Glutamatergic neuron (in vitro differentiated cells): ENCODE results near the gene INTS11. TPM values are rescaled to one million over a fixed set of nuclear protein-coding genes. Genes with fewer than 3 reads are reported as not detected.

Experiments
- DNase-seq: peaks from one replicate; pipeline ENCODE4 v3.0.0; 2022
- H3K27ac Mint-ChIP-seq: one replicate; pipeline ENCODE4 v1.8.0; 2020; ENCODE audit warnings: mild to moderate bottlenecking, mixed read lengths, inconsistent platforms; ENCODE audit not compliant: unreplicated experiment
- H3K27me3 Mint-ChIP-seq: one replicate; pipeline ENCODE4 v1.8.0; 2020; ENCODE audit warnings: mild to moderate bottlenecking, moderate library complexity, mixed read lengths, inconsistent platforms; ENCODE audit not compliant: unreplicated experiment
- H3K36me3 Mint-ChIP-seq: one replicate; pipeline ENCODE4 v1.8.0; 2020; ENCODE audit warnings: mild to moderate bottlenecking, mixed read lengths, inconsistent platforms; ENCODE audit not compliant: unreplicated experiment
- H3K4me1 Mint-ChIP-seq: one replicate; pipeline ENCODE4 v1.8.0; 2020; ENCODE audit warnings: mild to moderate bottlenecking, low read depth, mixed read lengths, inconsistent platforms; ENCODE audit not compliant: unreplicated experiment
- H3K4me3 Mint-ChIP-seq: one replicate; pipeline ENCODE4 v1.8.0; 2020; ENCODE audit warnings: mild to moderate bottlenecking, mixed read lengths, inconsistent platforms; ENCODE audit not compliant: unreplicated experiment
- H3K9me3 Mint-ChIP-seq: one replicate; pipeline ENCODE4 v1.8.0; 2020; ENCODE audit warnings: mild to moderate bottlenecking, moderate library complexity, mixed read lengths, inconsistent platforms; ENCODE audit not compliant: unreplicated experiment
- total RNA-seq: library from RNA; stranded (reverse); fragmentation: NEBNext Ultra II Directional; extraction: Animal tissue kit (Norgen Biotek cat#: 25700); gene quantifications from one replicate; pipeline ENCODE4 v1.2.1, GENCODE V29; 2021; ENCODE audit not compliant: unreplicated experiment
- TF ChIP-seq, protein P1 (sequence below): fragments of 200-600 bp; sonication (generic); IDR thresholded peaks from one replicate; pipeline ENCODE4 v1.5.0; 2021; ENCODE audit not compliant: partially characterized antibody, unreplicated experiment

INTS11 gene
- total RNA-seq, 1 donor from 2014 or later: 147 TPM

DNA sequence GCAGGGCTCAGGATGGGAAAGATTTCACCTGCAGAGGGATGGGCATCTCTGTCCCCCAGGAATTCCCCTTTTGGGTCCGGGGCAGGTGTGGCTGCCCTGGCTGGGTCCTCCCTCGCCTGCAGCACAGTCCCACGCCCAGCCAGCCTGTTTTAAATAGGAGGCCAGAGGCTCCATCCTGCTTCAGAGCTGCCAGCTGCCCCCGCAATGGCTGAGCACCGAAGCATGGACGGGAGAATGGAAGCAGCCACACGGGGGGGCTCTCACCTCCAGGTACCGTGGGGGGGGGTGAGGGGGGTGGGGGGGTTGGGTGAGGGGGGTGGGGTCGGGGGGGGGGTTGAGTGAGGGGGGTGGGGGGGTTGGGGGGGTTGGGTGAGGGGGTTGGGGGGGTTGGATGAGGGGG is 40.6 kb downstream of the INTS11 start:
- peaks cover 4% of the 10 kb centered on the region for H3K9me3 Mint-ChIP-seq
- TF ChIP-seq, protein P1, sequence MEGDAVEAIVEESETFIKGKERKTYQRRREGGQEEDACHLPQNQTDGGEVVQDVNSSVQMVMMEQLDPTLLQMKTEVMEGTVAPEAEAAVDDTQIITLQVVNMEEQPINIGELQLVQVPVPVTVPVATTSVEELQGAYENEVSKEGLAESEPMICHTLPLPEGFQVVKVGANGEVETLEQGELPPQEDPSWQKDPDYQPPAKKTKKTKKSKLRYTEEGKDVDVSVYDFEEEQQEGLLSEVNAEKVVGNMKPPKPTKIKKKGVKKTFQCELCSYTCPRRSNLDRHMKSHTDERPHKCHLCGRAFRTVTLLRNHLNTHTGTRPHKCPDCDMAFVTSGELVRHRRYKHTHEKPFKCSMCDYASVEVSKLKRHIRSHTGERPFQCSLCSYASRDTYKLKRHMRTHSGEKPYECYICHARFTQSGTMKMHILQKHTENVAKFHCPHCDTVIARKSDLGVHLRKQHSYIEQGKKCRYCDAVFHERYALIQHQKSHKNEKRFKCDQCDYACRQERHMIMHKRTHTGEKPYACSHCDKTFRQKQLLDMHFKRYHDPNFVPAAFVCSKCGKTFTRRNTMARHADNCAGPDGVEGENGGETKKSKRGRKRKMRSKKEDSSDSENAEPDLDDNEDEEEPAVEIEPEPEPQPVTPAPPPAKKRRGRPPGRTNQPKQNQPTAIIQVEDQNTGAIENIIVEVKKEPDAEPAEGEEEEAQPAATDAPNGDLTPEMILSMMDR: no peak
- DNase-seq: peak; percentile 69
- H3K36me3 Mint-ChIP-seq: no peaks in the 10 kb centered on the region
- H3K4me3 Mint-ChIP-seq: no peak overlapping the region
- H3K27ac Mint-ChIP-seq: no peak overlapping the region
- peaks cover 7% of the 10 kb centered on the region for H3K27me3 Mint-ChIP-seq
- H3K4me1 Mint-ChIP-seq: no peaks in the 10 kb centered on the region

DNA sequence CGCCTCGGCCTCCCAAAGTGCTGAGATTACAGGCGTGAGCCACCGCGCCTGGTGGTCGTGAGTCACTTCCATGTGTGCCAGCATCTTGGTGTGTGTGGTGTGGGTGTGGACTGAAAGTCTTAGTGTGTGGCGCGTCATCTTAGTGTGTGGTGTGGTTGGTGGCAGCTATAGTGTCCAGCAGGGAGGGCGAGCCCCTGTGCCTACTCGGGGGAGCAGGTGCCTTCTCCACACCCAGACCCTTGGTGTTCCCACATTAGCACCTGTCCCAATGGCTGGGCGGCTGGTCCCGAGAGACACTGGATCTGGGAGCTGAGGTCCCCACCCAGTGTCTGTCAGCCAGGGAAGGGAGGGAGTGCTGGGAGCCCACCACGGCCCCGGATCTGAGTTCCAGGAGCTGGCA is 41.5 kb downstream of the INTS11 start:
- TF ChIP-seq, protein P1: no peak
- no peak overlapping the region for H3K4me3 Mint-ChIP-seq
- H3K9me3 Mint-ChIP-seq: peaks cover 4% of the 10 kb centered on the region
- peaks cover 7% of the 10 kb centered on the region for H3K27me3 Mint-ChIP-seq
- H3K4me1 Mint-ChIP-seq: no peaks in the 10 kb centered on the region
- H3K27ac Mint-ChIP-seq: no peak overlapping the region
- DNase-seq: no peak
- no peaks in the 10 kb centered on the region for H3K36me3 Mint-ChIP-seq

DNA sequence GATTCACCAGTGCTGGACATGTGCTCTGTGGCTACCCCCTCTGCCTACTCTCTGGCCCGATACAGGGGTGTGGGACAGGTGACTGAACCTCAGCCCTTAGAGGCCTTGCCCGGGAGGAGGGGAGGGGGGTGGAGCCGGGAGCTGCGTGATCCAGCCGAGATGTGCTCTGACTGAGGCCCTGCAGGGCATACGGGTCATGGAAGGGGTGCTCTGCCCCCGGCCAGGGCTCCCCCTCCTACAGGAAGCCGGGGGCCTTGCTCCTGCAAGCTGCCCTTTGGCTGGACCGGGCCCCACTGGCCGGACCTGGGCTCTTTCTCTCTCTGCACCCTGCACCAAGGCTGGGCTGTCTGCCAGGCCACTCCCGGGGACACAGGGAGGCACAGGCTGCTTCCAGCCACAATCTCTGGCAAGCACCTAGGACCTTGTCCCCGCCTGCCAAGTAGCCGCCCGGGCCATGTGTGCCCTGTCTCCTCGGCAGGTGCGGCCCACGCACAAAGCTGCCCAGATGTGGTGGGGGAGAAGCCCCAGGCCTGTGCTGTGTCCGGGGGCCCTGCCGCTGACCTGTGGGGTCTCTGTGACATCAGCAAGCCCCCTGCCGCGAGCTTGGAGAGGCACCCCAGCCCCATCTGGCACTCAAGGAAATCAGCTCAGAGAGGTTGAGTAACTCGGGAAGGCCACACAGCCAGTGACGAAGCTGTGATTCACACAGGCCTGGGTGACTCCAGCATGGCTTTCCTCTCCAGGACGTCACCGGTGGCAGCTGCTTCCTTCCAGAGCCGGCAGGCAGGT is 42.7 kb downstream of the INTS11 start:
- DNase-seq: peak; percentile 24
- H3K27ac Mint-ChIP-seq: no peak overlapping the region
- TF ChIP-seq, protein P1: no peak

DNA sequence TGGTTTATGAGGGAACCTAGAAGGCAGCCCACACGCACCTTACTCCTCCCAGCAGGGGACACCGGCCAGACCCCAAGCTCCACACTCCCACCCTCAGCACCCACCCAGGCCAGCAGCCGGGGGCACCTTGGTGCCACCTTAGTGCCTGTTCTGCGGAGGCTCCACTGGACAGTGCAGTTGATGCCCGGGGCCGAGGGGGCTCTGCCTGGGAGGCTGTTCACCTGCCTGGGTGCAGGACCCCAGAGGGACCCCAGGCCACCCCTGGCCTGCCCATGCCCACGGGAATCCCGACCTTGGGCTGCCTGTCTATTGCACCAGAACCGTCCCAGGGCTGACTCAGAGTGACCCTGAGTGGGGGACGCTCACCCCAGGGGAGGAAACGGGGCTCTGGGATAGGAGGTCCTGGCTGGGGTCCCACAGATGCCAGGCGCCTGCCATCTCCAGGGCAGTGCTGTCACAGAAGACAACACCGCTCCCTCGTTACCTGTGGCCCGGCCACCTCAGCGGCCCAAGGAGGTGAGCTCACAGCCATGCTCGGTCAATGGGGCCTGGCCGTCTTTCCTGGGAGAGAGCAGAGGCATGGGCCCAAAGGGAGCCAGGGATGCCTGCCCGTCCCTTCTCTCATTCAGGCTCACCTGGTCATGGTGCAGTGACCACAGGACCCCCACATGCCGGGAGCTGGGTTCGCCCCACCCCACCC is 43.5 kb downstream of the INTS11 start:
- Mint-ChIP-seq H3K27ac (no peak overlapping the region), H3K4me3 (no peak overlapping the region), H3K27me3 (peaks cover 7% of the 10 kb centered on the region), H3K4me1 (no peaks in the 10 kb centered on the region), H3K36me3 (no peaks in the 10 kb centered on the region), H3K9me3 (peaks cover 4% of the 10 kb centered on the region)
- TF ChIP-seq, protein P1: no peak
- no peak for DNase-seq

More for the DNA sequence above, 42.7 kb downstream of the INTS11 start:
- Mint-ChIP-seq H3K27me3 (peaks cover 7% of the 10 kb centered on the region), H3K4me1 (no peaks in the 10 kb centered on the region), H3K36me3 (no peaks in the 10 kb centered on the region), H3K4me3 (no peak overlapping the region), H3K9me3 (peaks cover 4% of the 10 kb centered on the region)

DNA sequence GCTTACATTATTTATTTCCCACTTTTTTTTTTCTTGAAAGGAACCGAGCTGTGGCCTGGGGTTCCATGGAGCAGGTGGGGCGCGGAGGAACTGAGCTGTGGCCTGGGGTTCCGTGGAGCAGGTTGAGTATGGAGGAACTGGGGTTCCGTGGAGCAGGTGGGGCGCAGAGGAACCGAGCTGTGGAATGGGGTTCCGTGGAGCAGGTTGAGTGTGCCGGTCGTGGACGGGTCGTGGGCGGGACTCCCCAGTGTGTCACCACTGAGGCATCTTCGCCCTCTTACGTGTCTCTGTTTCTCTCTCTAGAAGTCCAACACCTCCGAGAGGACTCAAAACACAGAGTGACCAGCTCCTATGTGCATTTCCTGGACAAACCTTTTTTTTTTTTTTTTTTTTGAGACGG is 45.4 kb downstream of the INTS11 start:
- Mint-ChIP-seq H3K27ac (no peak overlapping the region), H3K27me3 (peaks cover 8% of the 10 kb centered on the region), H3K4me1 (peaks cover 9% of the 10 kb centered on the region), H3K36me3 (no peaks in the 10 kb centered on the region), H3K9me3 (peaks cover 8% of the 10 kb centered on the region), H3K4me3 (no peak overlapping the region)
- TF ChIP-seq, protein P1: no peak
- DNase-seq: no peak
